MM.1S (cell line): Measurements from ENCODE around the gene CEP63.

Source experiments
- DNase-seq: peaks from one replicate; pipeline ENCODE4 v3.0.0-alpha.2; 2015
- H2AFZ ChIP-seq: fragments of 300-600 bp; sonication (generic); 2 replicates; pipeline ENCODE4 v1.6.0; 2016; ENCODE audit warnings: antibody characterized with exemption, low read length
- H3F3A ChIP-seq: fragments of 300-600 bp; sonication (generic); 2 replicates; pipeline ENCODE4 v1.6.1; 2016; ENCODE audit warnings: mild to moderate bottlenecking, antibody characterized with exemption, low read length, moderate library complexity, mixed read lengths; ENCODE audit not compliant: insufficient read depth
- H3K27ac ChIP-seq: fragments of 300-600 bp; sonication (generic); 2 replicates; pipeline ENCODE4 v1.5.1; 2016; ENCODE audit warnings: mild to moderate bottlenecking, low read length
- H3K27me3 ChIP-seq: fragments of 300-600 bp; sonication (generic); replicated peaks from 2 replicates; pipeline ENCODE4 v1.6.0; 2016; ENCODE audit warnings: low read length; ENCODE audit not compliant: insufficient read depth
- H3K36me3 ChIP-seq: fragments of 300-600 bp; sonication (generic); replicated peaks from 2 replicates; pipeline ENCODE4 v1.6.1; 2016; ENCODE audit warnings: mild to moderate bottlenecking, low read length, mixed read lengths; ENCODE audit not compliant: insufficient read depth
- H3K4me1 ChIP-seq: fragments of 300-600 bp; sonication (generic); 2 replicates; pipeline ENCODE4 v1.6.1; 2016; ENCODE audit warnings: low read length, mixed read lengths
- H3K4me2 ChIP-seq: fragments of 300-600 bp; sonication (generic); 2 replicates; pipeline ENCODE4 v1.6.0; 2016; ENCODE audit warnings: low read depth, low read length
- H3K4me3 ChIP-seq: fragments of 300-600 bp; sonication (generic); 2 replicates; pipeline ENCODE4 v1.5.1; 2016; ENCODE audit warnings: low read length, mixed read lengths
- H3K79me2 ChIP-seq: fragments of 300-600 bp; sonication (generic); 2 replicates; pipeline ENCODE4 v1.6.1; 2016; ENCODE audit warnings: mixed run types, low read length, mixed read lengths
- H3K9ac ChIP-seq: fragments of 300-600 bp; sonication (generic); 2 replicates; pipeline ENCODE4 v1.6.1; 2016; ENCODE audit warnings: low read length, mixed read lengths
- H3K9me2 ChIP-seq: fragments of 300-600 bp; sonication (generic); replicated peaks from 2 replicates; pipeline ENCODE4 v1.6.1; 2016; ENCODE audit warnings: mild to moderate bottlenecking, low read length, mixed read lengths; ENCODE audit not compliant: insufficient read depth
- H3K9me3 ChIP-seq: fragments of 300-600 bp; sonication (generic); replicated peaks from 2 replicates; pipeline ENCODE4 v1.6.1; 2016; ENCODE audit warnings: mild to moderate bottlenecking, low read length, mixed read lengths; ENCODE audit not compliant: insufficient read depth
- H4K20me1 ChIP-seq: fragments of 300-600 bp; sonication (generic); 2 replicates; pipeline ENCODE4 v1.6.1; 2016; ENCODE audit warnings: mild to moderate bottlenecking, low read length, moderate library complexity, mixed read lengths; ENCODE audit not compliant: insufficient read depth
- CTCF ChIP-seq: fragments of 300-600 bp; sonication (generic); IDR thresholded peaks from 2 replicates; pipeline ENCODE4 v1.5.1; 2016; ENCODE audit warnings: antibody characterized with exemption, low read length, mixed read lengths
- EZH2 ChIP-seq: fragments of 300-600 bp; sonication (generic); optimal IDR thresholded peaks from 2 replicates; pipeline ENCODE3; 2017; ENCODE audit warnings: low read depth, mild to moderate bottlenecking, antibody characterized with exemption, low read length, mixed read lengths
- EZH2phosphoT487 ChIP-seq: fragments of 300-600 bp; sonication (generic); IDR thresholded peaks from 2 replicates; pipeline ENCODE4 v1.6.1; 2018; ENCODE audit warnings: antibody characterized with exemption, low read length

Gene CEP63

GRCh38 chr3:134447351-134447750, 38.5 kb upstream of the CEP63 start:
- no peaks in the 10 kb centered on the region for H4K20me1 ChIP-seq
- H3K27me3 ChIP-seq: no peaks in the 10 kb centered on the region
- no peak for TF ChIP-seq CTCF
- no peak for TF ChIP-seq EZH2
- TF ChIP-seq EZH2phosphoT487: no peak
- H2AFZ ChIP-seq: no peak overlapping the region
- no peaks in the 10 kb centered on the region for H3K9me2 ChIP-seq
- no peaks in the 10 kb centered on the region for H3K79me2 ChIP-seq
- H3F3A ChIP-seq: no peaks in the 10 kb centered on the region
- no peak overlapping the region for H3K27ac ChIP-seq
- no peak overlapping the region for H3K9ac ChIP-seq
- H3K36me3 ChIP-seq: no peaks in the 10 kb centered on the region
- no peaks in the 10 kb centered on the region for H3K4me1 ChIP-seq
- no peak overlapping the region for H3K4me3 ChIP-seq
- no peaks in the 10 kb centered on the region for H3K9me3 ChIP-seq
- H3K4me2 ChIP-seq: no peak overlapping the region
- DNase-seq: no peak

GRCh38 chr3:134448664-134449063, 37.2 kb upstream of the CEP63 start:
- DNase-seq: no peak
- Histone ChIP-seq H3K4me1 (no peaks in the 10 kb centered on the region), H3K9me3 (no peaks in the 10 kb centered on the region), H4K20me1 (no peaks in the 10 kb centered on the region), H3K36me3 (no peaks in the 10 kb centered on the region), H3K79me2 (no peaks in the 10 kb centered on the region), H3K27ac (no peak overlapping the region), H3F3A (no peaks in the 10 kb centered on the region), H2AFZ (no peak overlapping the region), H3K4me2 (no peak overlapping the region), H3K9ac (no peak overlapping the region), H3K9me2 (no peaks in the 10 kb centered on the region), H3K27me3 (no peaks in the 10 kb centered on the region), H3K4me3 (no peak overlapping the region)
- no peak for TF ChIP-seq EZH2phosphoT487
- no peak for TF ChIP-seq CTCF
- no peak for TF ChIP-seq EZH2

- Histone ChIP-seq H3K4me3 (no peak overlapping the region), H3K27me3 (no peaks in the 10 kb centered on the region), H3K27ac (no peak overlapping the region), H3K79me2 (no peaks in the 10 kb centered on the region), H3K4me2 (no peak overlapping the region), H4K20me1 (no peaks in the 10 kb centered on the region), H3K9me3 (no peaks in the 10 kb centered on the region), H3K9me2 (no peaks in the 10 kb centered on the region), H3F3A (no peaks in the 10 kb centered on the region), H3K9ac (no peak overlapping the region), H2AFZ (no peak overlapping the region), H3K4me1 (no peaks in the 10 kb centered on the region), H3K36me3 (no peaks in the 10 kb centered on the region)
- TF ChIP-seq EZH2 (no peak), EZH2phosphoT487 (no peak), CTCF (peak; percentile 34)
- DNase-seq: no peak
Measured at GRCh38 chr3:134449277-134449676, 36.6 kb upstream of the CEP63 start.
